RWPE1 (cell line): Measurements from ENCODE around the gene CAPSL.

ENCODE experiments used
- CTCF ChIA-PET: fragments of 350-600 bp; sonication (Branson Sonifier 250); formaldehyde crosslinking; extraction: SDS; loops from one replicate; lab custom pipeline; 2021; lab: Yijun Ruan, JAX
- POLR2A ChIA-PET: fragments of 400-600 bp; formaldehyde crosslinking; extraction: SDS; loops from one replicate; lab custom pipeline; 2020; ENCODE audit warnings: antibody characterized with exemption; ENCODE audit not compliant: low non-redundant PET; lab: Yijun Ruan, JAX
- DNase-seq: peaks from one replicate; pipeline ENCODE4 v3.0.0; 2012; ENCODE audit warnings: low spot score
- H3K27ac ChIP-seq: fragments of 450-650 bp; 2 replicates; pipeline ENCODE4 v1.5.1; 2017
- TF ChIP-seq, protein P1 (sequence below): fragments of 450-650 bp; conservative IDR thresholded peaks from 2 replicates; pipeline ENCODE4 v1.5.1; 2017; ENCODE audit warnings: low read depth, mild to moderate bottlenecking

CAPSL gene

GRCh38 chr5:35919191-35919590 is 19.2 kb downstream of the CAPSL start:
- H3K27ac ChIP-seq: peak overlapping the region; percentile 84
- CTCF ChIA-PET: interaction anchor here (0.5 to 0.7 kb wide), 2 partner anchors 274 to 334 kb away, joined by 3 to 7 read pairs; no protein-coding TSS in a partner anchor
- POLR2A ChIA-PET: no interaction called here
- TF ChIP-seq, protein P1, sequence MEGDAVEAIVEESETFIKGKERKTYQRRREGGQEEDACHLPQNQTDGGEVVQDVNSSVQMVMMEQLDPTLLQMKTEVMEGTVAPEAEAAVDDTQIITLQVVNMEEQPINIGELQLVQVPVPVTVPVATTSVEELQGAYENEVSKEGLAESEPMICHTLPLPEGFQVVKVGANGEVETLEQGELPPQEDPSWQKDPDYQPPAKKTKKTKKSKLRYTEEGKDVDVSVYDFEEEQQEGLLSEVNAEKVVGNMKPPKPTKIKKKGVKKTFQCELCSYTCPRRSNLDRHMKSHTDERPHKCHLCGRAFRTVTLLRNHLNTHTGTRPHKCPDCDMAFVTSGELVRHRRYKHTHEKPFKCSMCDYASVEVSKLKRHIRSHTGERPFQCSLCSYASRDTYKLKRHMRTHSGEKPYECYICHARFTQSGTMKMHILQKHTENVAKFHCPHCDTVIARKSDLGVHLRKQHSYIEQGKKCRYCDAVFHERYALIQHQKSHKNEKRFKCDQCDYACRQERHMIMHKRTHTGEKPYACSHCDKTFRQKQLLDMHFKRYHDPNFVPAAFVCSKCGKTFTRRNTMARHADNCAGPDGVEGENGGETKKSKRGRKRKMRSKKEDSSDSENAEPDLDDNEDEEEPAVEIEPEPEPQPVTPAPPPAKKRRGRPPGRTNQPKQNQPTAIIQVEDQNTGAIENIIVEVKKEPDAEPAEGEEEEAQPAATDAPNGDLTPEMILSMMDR: no peak
- DNase-seq: peak; percentile 69

DNA sequence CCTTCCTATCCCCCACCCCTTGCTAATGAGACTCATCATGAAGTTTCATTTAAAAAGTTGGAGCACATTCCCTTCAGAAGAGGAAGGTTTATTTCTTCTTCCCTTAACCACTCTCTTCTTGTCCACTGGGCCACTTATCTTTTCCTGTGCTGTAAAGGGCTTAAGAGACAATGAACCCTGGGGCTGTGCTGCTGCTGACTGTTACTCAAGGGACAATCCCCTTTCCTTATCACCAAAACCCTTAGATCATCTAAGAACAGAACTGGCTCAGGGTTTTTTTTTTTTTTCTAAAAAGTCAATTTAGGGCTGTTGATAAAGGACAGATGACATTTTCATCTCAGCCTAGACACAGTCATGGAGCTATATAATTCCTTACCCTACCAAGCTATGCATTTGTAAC is 29.6 kb downstream of the CAPSL start:
- CTCF ChIA-PET: no interaction called here

DNA sequence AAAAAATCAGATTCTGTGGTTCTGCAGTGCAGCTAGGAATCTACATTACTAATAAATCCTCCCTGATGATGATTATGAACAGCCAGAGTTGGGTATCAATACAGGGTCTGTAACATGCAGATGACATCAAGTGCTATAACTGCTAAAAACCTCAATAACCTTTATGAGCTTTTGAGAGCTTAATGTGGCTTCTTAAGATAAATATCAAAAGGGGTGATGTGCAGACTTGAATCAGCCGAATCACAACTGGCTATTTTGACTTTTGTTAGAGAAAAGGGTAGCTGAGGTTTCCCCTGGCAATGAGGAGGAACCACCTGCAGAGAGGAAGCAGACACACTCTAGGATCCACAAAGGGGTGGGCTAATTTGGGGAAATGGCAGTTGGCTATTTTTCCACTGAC is 30.2 kb downstream of the CAPSL start:
- no peak overlapping the region for H3K27ac ChIP-seq
- TF ChIP-seq, protein P1: no peak
- ChIA-PET CTCF (interaction anchor here (0.7 kb wide), 1 partner anchor 89 kb away, joined by 3 read pairs; no protein-coding TSS in a partner anchor), POLR2A (no interaction called here)
- no peak for DNase-seq

More for the DNA sequence above, 29.6 kb downstream of the CAPSL start:
- no peak overlapping the region for H3K27ac ChIP-seq
- TF ChIP-seq, protein P1: no peak
- POLR2A ChIA-PET: no interaction called here
- DNase-seq: no peak

DNA sequence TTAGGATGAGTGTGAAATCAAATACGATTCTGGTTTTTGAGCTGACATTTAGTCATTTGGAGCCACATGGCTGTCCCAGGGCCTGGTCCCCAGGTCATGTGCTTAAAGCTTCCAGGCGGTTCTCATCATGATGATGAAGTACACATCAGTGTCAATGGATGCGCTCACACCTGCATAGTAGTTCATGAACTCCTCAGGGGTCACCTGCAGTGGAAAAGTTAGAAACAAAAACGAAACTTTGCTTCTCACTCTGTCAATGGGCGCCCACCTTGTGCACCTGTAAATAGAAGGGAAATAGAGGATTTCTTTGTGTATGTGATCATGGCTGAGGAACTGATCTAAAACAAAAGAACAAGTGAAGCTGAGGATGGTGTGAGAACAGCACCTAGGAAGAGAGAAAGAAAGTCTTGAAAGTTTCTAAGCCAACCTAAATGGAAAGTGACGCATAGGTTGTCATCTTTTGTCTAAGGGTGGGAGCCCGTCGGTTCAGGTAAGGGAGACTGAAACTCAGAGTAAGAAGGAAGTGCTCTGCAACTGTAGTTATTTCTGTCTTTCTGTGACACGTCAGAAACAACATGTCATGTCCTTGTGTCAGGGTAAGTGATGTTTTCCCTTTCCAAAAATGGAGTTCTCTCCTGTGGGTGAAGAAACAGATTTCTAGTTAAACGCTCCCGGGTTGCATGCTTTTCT is 33.8 kb downstream of the CAPSL start:
- H3K27ac ChIP-seq: no peak overlapping the region
- TF ChIP-seq, protein P1: no peak
- ChIA-PET CTCF (no interaction called here), POLR2A (no interaction called here)
- no peak for DNase-seq

DNA sequence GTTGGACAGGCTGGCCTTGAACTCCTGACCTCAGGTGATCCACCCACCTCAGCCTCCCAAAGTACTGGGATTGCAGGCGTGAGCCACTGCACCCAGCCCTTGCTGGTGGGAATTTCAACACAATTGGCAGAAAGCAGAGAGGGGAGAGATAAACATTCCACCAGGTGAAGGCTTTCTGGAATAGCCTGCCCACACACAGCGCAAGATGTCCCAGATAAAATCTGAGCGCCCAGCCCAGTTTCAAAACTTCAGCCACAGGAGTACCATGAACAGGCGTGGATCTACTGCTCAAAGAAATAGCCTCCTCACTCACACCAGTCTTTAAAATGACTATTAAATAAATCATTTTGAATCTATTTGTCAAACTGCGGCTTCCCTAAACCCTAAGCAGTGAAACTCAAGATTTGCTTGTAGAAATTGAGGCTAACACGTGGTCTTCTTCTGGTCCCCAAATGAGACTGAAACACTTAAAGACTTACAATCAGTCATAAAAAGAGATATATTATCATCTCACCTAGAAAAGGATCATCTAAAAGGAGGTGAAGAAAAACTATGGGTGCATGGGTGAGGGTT is 34.7 kb downstream of the CAPSL start:
- TF ChIP-seq, protein P1: no peak
- POLR2A ChIA-PET: no interaction called here

GRCh38 chr5:35902046-35902672 is 36.3 kb downstream of the CAPSL start:
- ChIA-PET CTCF (interaction anchor here (0.5 kb wide), 1 partner anchor 31 kb away, joined by 4 read pairs; no protein-coding TSS in a partner anchor), POLR2A (no interaction called here)
- TF ChIP-seq, protein P1: no peak
- no peak overlapping the region for H3K27ac ChIP-seq
- DNase-seq: no peak

More for the DNA sequence above, 34.7 kb downstream of the CAPSL start:
- no peak for DNase-seq
- CTCF ChIA-PET: interaction anchor here (0.7 kb wide), 2 partner anchors 127 to 137 kb away, joined by 3 read pairs; no protein-coding TSS in a partner anchor
- no peak overlapping the region for H3K27ac ChIP-seq
